IPS-18c (cell line): ENCODE data around the gene PIK3R5.

Experiments used
- H3K4me3 ChIP-seq: 2 replicates; pipeline ENCODE4 v1.7.0; 2013; ENCODE audit warnings: low read depth, mild to moderate bottlenecking, low read length, moderate library complexity; ENCODE audit not compliant: insufficient read depth
- H3K9me3 ChIP-seq: one replicate; pipeline ENCODE4 v1.6.1; 2013; ENCODE audit warnings: mild to moderate bottlenecking, low read length, moderate library complexity; ENCODE audit not compliant: control insufficient read depth, insufficient read depth

The PIK3R5 gene

GRCh38 chr17:8880466-8880865 lies 85.0 kb downstream of the PIK3R5 start:
- no peaks in the 10 kb centered on the region for H3K9me3 ChIP-seq
- no peak overlapping the region for H3K4me3 ChIP-seq

- no peak overlapping the region for H3K4me3 ChIP-seq
- no peaks in the 10 kb centered on the region for H3K9me3 ChIP-seq
Observed at GRCh38 chr17:8879410-8879809, 86.1 kb downstream of the PIK3R5 start.

- peaks cover under 1% of the 10 kb centered on the region for H3K9me3 ChIP-seq
- H3K4me3 ChIP-seq: no peak overlapping the region
Observed at GRCh38 chr17:8877984-8878383, 87.5 kb downstream of the PIK3R5 start.

GRCh38 chr17:8875957-8876356 lies 89.5 kb downstream of the PIK3R5 start:
- no peak overlapping the region for H3K4me3 ChIP-seq
- H3K9me3 ChIP-seq: peaks cover 4% of the 10 kb centered on the region

GRCh38 chr17:8875436-8875835 lies 90.1 kb downstream of the PIK3R5 start:
- Histone ChIP-seq H3K9me3 (peaks cover 4% of the 10 kb centered on the region), H3K4me3 (no peak overlapping the region)

- no peak overlapping the region for H3K4me3 ChIP-seq
- peaks cover 4% of the 10 kb centered on the region for H3K9me3 ChIP-seq
Observed at GRCh38 chr17:8873801-8874715, 91.4 kb downstream of the PIK3R5 start.

- no peak overlapping the region for H3K4me3 ChIP-seq
- peaks cover 4% of the 10 kb centered on the region for H3K9me3 ChIP-seq
Observed at GRCh38 chr17:8872705-8873435, 92.6 kb downstream of the PIK3R5 start.

GRCh38 chr17:8872036-8872704 lies 93.3 kb downstream of the PIK3R5 start:
- no peak overlapping the region for H3K4me3 ChIP-seq
- peaks cover 4% of the 10 kb centered on the region for H3K9me3 ChIP-seq

GRCh38 chr17:8871081-8871581 lies 94.4 kb downstream of the PIK3R5 start:
- peaks cover 4% of the 10 kb centered on the region for H3K9me3 ChIP-seq
- H3K4me3 ChIP-seq: no peak overlapping the region

- H3K9me3 ChIP-seq: peaks cover 4% of the 10 kb centered on the region
- H3K4me3 ChIP-seq: no peak overlapping the region
Observed at GRCh38 chr17:8870406-8871040, 95.0 kb downstream of the PIK3R5 start.

GRCh38 chr17:8869114-8869815 lies 96.2 kb downstream of the PIK3R5 start:
- H3K9me3 ChIP-seq: peaks cover 4% of the 10 kb centered on the region

GRCh38 chr17:8868529-8868951 lies 97.0 kb downstream of the PIK3R5 start:
- Histone ChIP-seq H3K4me3 (no peak overlapping the region), H3K9me3 (peaks cover 4% of the 10 kb centered on the region)

More at GRCh38 chr17:8869114-8869815, 96.2 kb downstream of the PIK3R5 start:
- no peak overlapping the region for H3K4me3 ChIP-seq

GRCh38 chr17:8868092-8868491 lies 97.4 kb downstream of the PIK3R5 start:
- H3K4me3 ChIP-seq: no peak overlapping the region
- peaks cover 4% of the 10 kb centered on the region for H3K9me3 ChIP-seq

- H3K9me3 ChIP-seq: no peaks in the 10 kb centered on the region
- no peak within 1 kb of the TSS for H3K4me3 ChIP-seq
Observed at GRCh38 chr17:8867361-8867981, 98.0 kb downstream of the PIK3R5 start, which contains the start of gene PIK3R6. PIK3R6 (minus strand) TSS chr17:8867674; CDS start chr17:8849794, 17,880 bp downstream.

- H3K4me3 ChIP-seq: no peak overlapping the region
- H3K9me3 ChIP-seq: no peaks in the 10 kb centered on the region
Observed at GRCh38 chr17:8865811-8866210, 99.7 kb downstream of the PIK3R5 start.

- Histone ChIP-seq H3K9me3 (no peaks in the 10 kb centered on the region), H3K4me3 (no peak overlapping the region)
Observed at GRCh38 chr17:8865385-8865784, 100.1 kb downstream of the PIK3R5 start.
